Stimulated activated CD8-positive, alpha-beta memory T cell treated with anti-CD3 and anti-CD28 coated beads, Interleukin-15, amount 100 ng/mL, for 4 hours (primary cell): ENCODE data around the gene RAB9A.
"Not testable (repeated sequence)": the region's sequence is repeated elsewhere in the genome, so short reads cannot be mapped to it uniquely, and the experiment has no call there.

Experiments
- DNase-seq, 2 donors: peaks; one replicate each; pipeline ENCODE4 v3.0.0-alpha.2; 2020; ENCODE audit warnings: low read depth in 2 of 2

The RAB9A gene

GRCh38 chrX:13702111-13702789, 13.3 kb downstream of the RAB9A start:
- no peak for DNase-seq

GRCh38 chrX:13703135-13703534, 14.2 kb downstream of the RAB9A start:
- no peak for DNase-seq

- no peak for DNase-seq
Observed at GRCh38 chrX:13703589-13703988, 14.7 kb downstream of the RAB9A start.

GRCh38 chrX:13711141-13711540, 22.2 kb downstream of the RAB9A start:
- DNase-seq = no peak

- no peak for DNase-seq
Observed at GRCh38 chrX:13716455-13716854, 27.5 kb downstream of the RAB9A start.

GRCh38 chrX:13716905-13717304, 28.0 kb downstream of the RAB9A start:
- DNase-seq = no peak

- DNase-seq = no peak
Observed at GRCh38 chrX:13717700-13718472, 29.0 kb downstream of the RAB9A start.

GRCh38 chrX:13719192-13719856, 30.4 kb downstream of the RAB9A start:
- DNase-seq = no peak

GRCh38 chrX:13721371-13721770, 32.4 kb downstream of the RAB9A start:
- no peak for DNase-seq

GRCh38 chrX:13721819-13722519, 33.0 kb downstream of the RAB9A start:
- DNase-seq = no peak

- DNase-seq = not testable (repeated sequence)
Observed at GRCh38 chrX:13724878-13725277, 36.0 kb downstream of the RAB9A start.

- not testable (repeated sequence) for DNase-seq
Observed at GRCh38 chrX:13726583-13726982, 37.7 kb downstream of the RAB9A start.

- DNase-seq = not testable (repeated sequence)
Observed at GRCh38 chrX:13730523-13730922, 41.6 kb downstream of the RAB9A start.

GRCh38 chrX:13732246-13733067, 43.5 kb downstream of the RAB9A start:
- DNase-seq = no peak

- no peak for DNase-seq
Observed at GRCh38 chrX:13733506-13733905, 44.6 kb downstream of the RAB9A start.

- DNase-seq = peak; percentile 79 to 84
Observed at GRCh38 chrX:13734278-13735172, 45.6 kb downstream of the RAB9A start, which contains the start of the genes OFD1 and TRAPPC2. Gene OFD1, plus strand, starts transcription at chrX:13734748. Its CDS starts 324 bp downstream, at chrX:13735072. Gene TRAPPC2, minus strand, starts transcription at chrX:13734620. Its CDS starts 14,657 bp downstream, at chrX:13719963.

GRCh38 chrX:13741695-13742094, 52.8 kb downstream of the RAB9A start:
- no peak for DNase-seq

- no peak for DNase-seq
Observed at GRCh38 chrX:13742397-13743176, 53.7 kb downstream of the RAB9A start.

- no peak for DNase-seq
Observed at GRCh38 chrX:13747836-13748235, 58.9 kb downstream of the RAB9A start.
